H1 (cell line): ENCODE data around the gene SRF.

Experiments used
- BRCA1 ChIP-seq: IDR thresholded peaks from 2 replicates; pipeline ENCODE4 v1.6.1; 2012; ENCODE audit warnings: low read depth, low read length, improper control_type of control experiment
- CTCF ChIP-seq, 3 experiments: IDR thresholded peaks; 1 replicate in 2 of 3; 2 replicates in 1 of 3; pipeline versions ENCODE4 v1.5.1 to v1.6.1; 2011; ENCODE audit warnings: low read length in 3 of 3, mild to moderate bottlenecking in 3 of 3, inconsistent platforms in 2 of 3, low read depth in 1 of 3, moderate library complexity in 1 of 3; ENCODE audit not compliant: insufficient read depth in 1 of 3; ENCODE audit errors: control extremely low read depth in 1 of 3
- EGR1 ChIP-seq: IDR thresholded peaks from 2 replicates; pipeline ENCODE4 v1.6.1; 2011; ENCODE audit warnings: low read depth, low read length, borderline replicate concordance
- HDAC6 ChIP-seq: IDR thresholded peaks from one replicate; pipeline ENCODE4 v1.7.1; 2012; ENCODE audit warnings: low read depth, mild to moderate bottlenecking, inconsistent platforms, low read length, moderate library complexity
- SUZ12 ChIP-seq: fragments of 200-600 bp; sonication (generic); IDR thresholded peaks from 2 replicates; pipeline ENCODE4 v1.6.1; 2012; ENCODE audit warnings: mild to moderate bottlenecking, inconsistent platforms, low read length, moderate library complexity, mixed read lengths
- ZNF274 ChIP-seq: IDR thresholded peaks from 2 replicates; pipeline ENCODE4 v1.7.0; 2012; ENCODE audit warnings: low read length, borderline replicate concordance; ENCODE audit errors: extremely low read depth

- no peak for TF ChIP-seq CTCF (IDR thresholded peaks at IDR 0.05; ENCODE audit: control extremely low read depth in 1 of 3, insufficient read depth in 1 of 3, low read depth in 1 of 3, low read length in 3 of 3)
- TF ChIP-seq HDAC6 = no peak
- TF ChIP-seq ZNF274 = no peak
- no peak for TF ChIP-seq EGR1
- TF ChIP-seq BRCA1 = no peak
- no peak for TF ChIP-seq SUZ12
These were observed 5.3 kb downstream of the SRF start for GRCh38 chr6:43176423-43176786.
